HepG2 (cell line): ENCODE measurements around the gene RASGRP4. TPM values are rescaled to one million over a fixed set of nuclear protein-coding genes. Genes with fewer than 3 reads are reported as not detected.

Experiments
- ATAC-seq: fragments of 200-7000 bp; cut with Tn5 transposase; 3 replicates; pipeline ENCODE4 v1.9.1; 2020; ENCODE audit warnings: mild to moderate bottlenecking, moderate library complexity
- BruUV-seq: library from RNA; stranded (reverse); fragments of 400-500 nt; replicated peaks from 2 replicates; lab custom pipeline; 2021; lab: Mats Ljungman, UMichigan
- CTCF ChIA-PET: fragments of 300-600 bp; formaldehyde crosslinking; extraction: SDS; loops from one replicate; lab custom pipeline; 2021; ENCODE audit warnings: low total read pairs, inconsistent platforms, low intra/inter-chr PET ratio; lab: Yijun Ruan, JAX
- POLR2A ChIA-PET: fragments of 350-600 bp; sonication (Branson Sonifier 250); formaldehyde crosslinking; loops from one replicate; lab custom pipeline; 2020; ENCODE audit warnings: antibody characterized with exemption, inconsistent platforms; lab: Yijun Ruan, JAX
- DNase-seq: peaks from one replicate; pipeline ENCODE4 v3.0.0-alpha.2; 2015; ENCODE audit warnings: low spot score
- FAIRE-seq: peaks from 3 replicates; lab custom pipeline; 2011; peaks lifted over from hg19 to GRCh38; lab: Jason Lieb, UNC
- H2AFZ ChIP-seq: one replicate; pipeline ENCODE4 v1.6.1; 2011; ENCODE audit warnings: low read length, inconsistent platforms
- H3K27ac ChIP-seq: fragments of 300-600 bp; 3 replicates; pipeline ENCODE4 v1.8.0; 2011; ENCODE audit warnings: mixed run types, mild to moderate bottlenecking, mixed read lengths, low read length, inconsistent platforms; ENCODE audit not compliant: insufficient read depth; ENCODE audit errors: extremely low read length
- H3K27me3 ChIP-seq, 2 experiments: fragments of 200-600 bp in 1 of 2; 2 replicates in 1 of 2; 3 replicates in 1 of 2; pipeline versions ENCODE4 v1.6.0 to v1.8.0; 2011; ENCODE audit warnings: low read length in 2 of 2, mild to moderate bottlenecking in 2 of 2, moderate library complexity in 2 of 2, inconsistent platforms in 1 of 2; ENCODE audit not compliant: insufficient read depth in 2 of 2, control insufficient read depth in 1 of 2
- H3K36me3 ChIP-seq, 2 experiments: fragments of 200-600 bp in 1 of 2; replicated peaks in 1 of 2; 2 replicates in 1 of 2; 3 replicates in 1 of 2; pipeline versions ENCODE4 v1.5.1 to v1.8.0; 2011; ENCODE audit warnings: low read length in 2 of 2, inconsistent platforms in 1 of 2; ENCODE audit not compliant: insufficient read depth in 2 of 2, control insufficient read depth in 1 of 2
- H3K4me1 ChIP-seq: 2 replicates; pipeline ENCODE4 v1.5.1; 2012; ENCODE audit warnings: low read length, inconsistent platforms; ENCODE audit not compliant: insufficient read depth
- H3K4me2 ChIP-seq: 2 replicates; pipeline ENCODE4 v1.6.0; 2011; ENCODE audit warnings: low read depth, low read length, inconsistent platforms
- H3K4me3 ChIP-seq, 3 experiments: fragments of 200-600 bp in 1 of 3; sonication (generic), shearing (Covaris generic) in 1 of 3; replicated peaks in 1 of 3; 2 replicates each; pipeline ENCODE4 v1.5.1; 2011 to 2016; ENCODE audit warnings: low read length in 3 of 3, inconsistent platforms in 2 of 3, low read depth in 2 of 3, mild to moderate bottlenecking in 2 of 3, control low read depth in 1 of 3, mixed read lengths in 1 of 3; ENCODE audit not compliant: insufficient read depth in 1 of 3
- H3K79me2 ChIP-seq: one replicate; pipeline ENCODE4 v1.6.1; 2011; ENCODE audit warnings: low read length, inconsistent platforms; ENCODE audit not compliant: insufficient read depth
- H3K9ac ChIP-seq: 2 replicates; pipeline ENCODE4 v1.6.0; 2011; ENCODE audit warnings: mild to moderate bottlenecking, low read depth, low read length, inconsistent platforms; ENCODE audit not compliant: insufficient read depth
- H3K9me3 ChIP-seq: 2 replicates; pipeline ENCODE4 v1.5.1; 2012; ENCODE audit warnings: mild to moderate bottlenecking, low read length
- H4K20me1 ChIP-seq: 2 replicates; pipeline ENCODE4 v1.6.0; 2011; ENCODE audit warnings: inconsistent platforms, mild to moderate bottlenecking, low read length, moderate library complexity; ENCODE audit not compliant: insufficient read depth
- CENPT ChIP-seq: sonication (generic); formaldehyde crosslinking; IDR thresholded peaks from 2 replicates; pipeline ENCODE4 v1.8.0; 2022; ENCODE audit warnings: low read depth, mild to moderate bottlenecking, moderate library complexity, missing genetic modification reagents
- NFE2L1 ChIP-seq: sonication (generic); formaldehyde crosslinking; IDR thresholded peaks from 2 replicates; pipeline ENCODE4 v1.4.0; 2020; ENCODE audit warnings: missing genetic modification reagents, mild to moderate bottlenecking, borderline replicate concordance
- PHF5A ChIP-seq: IDR thresholded peaks from one replicate; pipeline ENCODE4 v1.6.1; 2018; ENCODE audit warnings: low read depth, missing genetic modification reagents; ENCODE audit not compliant: unreplicated experiment
- SOX5 ChIP-seq: IDR thresholded peaks from 2 replicates; pipeline ENCODE4 v1.6.1; 2016; ENCODE audit warnings: borderline replicate concordance
- ZNF672 ChIP-seq: sonication (generic); formaldehyde crosslinking; IDR thresholded peaks from 2 replicates; pipeline ENCODE4 v1.8.1; 2022; ENCODE audit warnings: missing genetic modification reagents
- WGBS: methylation state at CpG from one replicate; pipeline ENCODE4 v1.1.6; 2017; ENCODE audit warnings: low lambda C conversion rate; 5-methylcytosine and 5-hydroxymethylcytosine counted together
- in situ Hi-C: cut with HindIII; loops from 2 replicates; pipeline ENCODE4 v1.10.0; 2017; ENCODE audit warnings: low pct_unique_long_range_greater_than_20kb; ENCODE audit not compliant: extremely low pct_ligation_motif_present
- intact Hi-C: fragments of 100-400 bp; cut with micrococcal nuclease; formaldehyde crosslinking; loops from one replicate; pipeline ENCODE4 v1.10.0; 2022; ENCODE audit not compliant: unreplicated experiment
- polyA plus RNA-seq, 8 experiments: library from polyadenylated mRNA; depleted of rRNA in 3 of 8; stranded (reverse) in 7 of 8; unstranded in 1 of 8; fragments of >200 nt; fragmentation: Illumina TruSeq in 4 of 8; extraction: Trizol in 4 of 8; gene quantifications; 2 replicates each; pipeline versions ENCODE4 v1.2.1 to v1.2.3, GENCODE V29; 2011 to 2016; ENCODE audit warnings: low read depth in 4 of 8, missing spikeins in 1 of 8, mixed read lengths in 1 of 8; ENCODE audit not compliant: insufficient read depth in 1 of 8
- total RNA-seq, 5 experiments: library from RNA; depleted of rRNA; stranded (reverse); fragments of >200 nt; fragmentation: Illumina TruSeq; extraction: Trizol; gene quantifications; 2 replicates each; pipeline ENCODE4 v1.2.3, GENCODE V29; 2016; ENCODE audit warnings: low read depth in 1 of 5
- TF ChIP-seq, protein P1 (sequence below), 2 experiments: fragments of 450-650 bp in 1 of 2; sonication (generic) in 1 of 2; formaldehyde crosslinking in 1 of 2; IDR thresholded peaks; 2 replicates each; pipeline versions ENCODE4 v1.6.1 to v1.8.0; 2016 to 2022; ENCODE audit warnings: antibody characterized with exemption in 1 of 2, mild to moderate bottlenecking in 1 of 2, missing genetic modification reagents in 1 of 2
- TF ChIP-seq, protein P2 (sequence below): sonication (generic); formaldehyde crosslinking; IDR thresholded peaks from 2 replicates; pipeline ENCODE4 v1.5.0; 2020; ENCODE audit warnings: missing genetic modification reagents, mild to moderate bottlenecking, borderline replicate concordance
- TF ChIP-seq, protein P3 (sequence below): sonication (generic); formaldehyde crosslinking; conservative IDR thresholded peaks from 2 replicates; pipeline ENCODE4 v1.4.0; 2020; ENCODE audit warnings: mild to moderate bottlenecking, missing genetic modification reagents, moderate library complexity
- TF ChIP-seq, protein P4 (sequence below): sonication (generic); formaldehyde crosslinking; conservative IDR thresholded peaks from 2 replicates; pipeline ENCODE4 v1.5.0; 2020; ENCODE audit warnings: missing genetic modification reagents

Gene RASGRP4
- total and polyA plus RNA-seq, 2 of the 13 experiments (the other 11 are each of a cell fraction or from before 2014, with no cell fraction given) = not detected

DNA sequence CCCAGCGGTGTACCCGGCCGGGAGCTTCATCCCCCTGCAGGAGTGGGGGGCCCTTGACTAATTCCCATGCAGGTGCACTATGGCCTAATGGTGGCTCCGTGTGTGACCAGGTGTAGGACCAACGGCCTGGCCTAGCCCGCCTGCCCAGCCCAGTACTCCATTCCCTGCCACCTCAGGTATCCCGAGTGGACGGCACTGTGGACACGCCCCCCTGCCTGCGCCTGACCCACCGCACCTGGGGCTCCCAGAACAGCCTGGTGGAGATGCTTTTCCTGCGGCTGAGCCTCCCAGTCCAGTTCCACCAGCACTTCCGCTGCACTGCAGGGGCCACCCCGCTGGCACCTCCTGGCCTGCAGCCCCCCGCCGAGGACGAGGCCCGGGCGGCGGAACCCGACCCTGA, 47.2 kb upstream of the RASGRP4 start:
- no peak for ATAC-seq
- POLR2A ChIA-PET = no interaction called here
- TF ChIP-seq SOX5 (CRISPR knock-in tag) (no peak), PHF5A (CRISPR knock-in tag) (no peak), CENPT (no peak), NFE2L1 (CRISPR knock-in tag) (no peak), ZNF672 (CRISPR knock-in tag) (no peak)
- TF ChIP-seq, protein P1, sequence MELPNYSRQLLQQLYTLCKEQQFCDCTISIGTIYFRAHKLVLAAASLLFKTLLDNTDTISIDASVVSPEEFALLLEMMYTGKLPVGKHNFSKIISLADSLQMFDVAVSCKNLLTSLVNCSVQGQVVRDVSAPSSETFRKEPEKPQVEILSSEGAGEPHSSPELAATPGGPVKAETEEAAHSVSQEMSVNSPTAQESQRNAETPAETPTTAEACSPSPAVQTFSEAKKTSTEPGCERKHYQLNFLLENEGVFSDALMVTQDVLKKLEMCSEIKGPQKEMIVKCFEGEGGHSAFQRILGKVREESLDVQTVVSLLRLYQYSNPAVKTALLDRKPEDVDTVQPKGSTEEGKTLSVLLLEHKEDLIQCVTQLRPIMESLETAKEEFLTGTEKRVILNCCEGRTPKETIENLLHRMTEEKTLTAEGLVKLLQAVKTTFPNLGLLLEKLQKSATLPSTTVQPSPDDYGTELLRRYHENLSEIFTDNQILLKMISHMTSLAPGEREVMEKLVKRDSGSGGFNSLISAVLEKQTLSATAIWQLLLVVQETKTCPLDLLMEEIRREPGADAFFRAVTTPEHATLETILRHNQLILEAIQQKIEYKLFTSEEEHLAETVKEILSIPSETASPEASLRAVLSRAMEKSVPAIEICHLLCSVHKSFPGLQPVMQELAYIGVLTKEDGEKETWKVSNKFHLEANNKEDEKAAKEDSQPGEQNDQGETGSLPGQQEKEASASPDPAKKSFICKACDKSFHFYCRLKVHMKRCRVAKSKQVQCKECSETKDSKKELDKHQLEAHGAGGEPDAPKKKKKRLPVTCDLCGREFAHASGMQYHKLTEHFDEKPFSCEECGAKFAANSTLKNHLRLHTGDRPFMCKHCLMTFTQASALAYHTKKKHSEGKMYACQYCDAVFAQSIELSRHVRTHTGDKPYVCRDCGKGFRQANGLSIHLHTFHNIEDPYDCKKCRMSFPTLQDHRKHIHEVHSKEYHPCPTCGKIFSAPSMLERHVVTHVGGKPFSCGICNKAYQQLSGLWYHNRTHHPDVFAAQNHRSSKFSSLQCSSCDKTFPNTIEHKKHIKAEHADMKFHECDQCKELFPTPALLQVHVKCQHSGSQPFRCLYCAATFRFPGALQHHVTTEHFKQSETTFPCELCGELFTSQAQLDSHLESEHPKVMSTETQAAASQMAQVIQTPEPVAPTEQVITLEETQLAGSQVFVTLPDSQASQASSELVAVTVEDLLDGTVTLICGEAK (IDR thresholded peaks at IDR 0.05) = no peak
- TF ChIP-seq, protein P1 (CRISPR knock-in tag; IDR thresholded peaks at IDR 0.05) = no peak
- TF ChIP-seq, protein P2, sequence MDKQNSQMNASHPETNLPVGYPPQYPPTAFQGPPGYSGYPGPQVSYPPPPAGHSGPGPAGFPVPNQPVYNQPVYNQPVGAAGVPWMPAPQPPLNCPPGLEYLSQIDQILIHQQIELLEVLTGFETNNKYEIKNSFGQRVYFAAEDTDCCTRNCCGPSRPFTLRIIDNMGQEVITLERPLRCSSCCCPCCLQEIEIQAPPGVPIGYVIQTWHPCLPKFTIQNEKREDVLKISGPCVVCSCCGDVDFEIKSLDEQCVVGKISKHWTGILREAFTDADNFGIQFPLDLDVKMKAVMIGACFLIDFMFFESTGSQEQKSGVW (CRISPR knock-in tag) = no peak
- TF ChIP-seq, protein P3, sequence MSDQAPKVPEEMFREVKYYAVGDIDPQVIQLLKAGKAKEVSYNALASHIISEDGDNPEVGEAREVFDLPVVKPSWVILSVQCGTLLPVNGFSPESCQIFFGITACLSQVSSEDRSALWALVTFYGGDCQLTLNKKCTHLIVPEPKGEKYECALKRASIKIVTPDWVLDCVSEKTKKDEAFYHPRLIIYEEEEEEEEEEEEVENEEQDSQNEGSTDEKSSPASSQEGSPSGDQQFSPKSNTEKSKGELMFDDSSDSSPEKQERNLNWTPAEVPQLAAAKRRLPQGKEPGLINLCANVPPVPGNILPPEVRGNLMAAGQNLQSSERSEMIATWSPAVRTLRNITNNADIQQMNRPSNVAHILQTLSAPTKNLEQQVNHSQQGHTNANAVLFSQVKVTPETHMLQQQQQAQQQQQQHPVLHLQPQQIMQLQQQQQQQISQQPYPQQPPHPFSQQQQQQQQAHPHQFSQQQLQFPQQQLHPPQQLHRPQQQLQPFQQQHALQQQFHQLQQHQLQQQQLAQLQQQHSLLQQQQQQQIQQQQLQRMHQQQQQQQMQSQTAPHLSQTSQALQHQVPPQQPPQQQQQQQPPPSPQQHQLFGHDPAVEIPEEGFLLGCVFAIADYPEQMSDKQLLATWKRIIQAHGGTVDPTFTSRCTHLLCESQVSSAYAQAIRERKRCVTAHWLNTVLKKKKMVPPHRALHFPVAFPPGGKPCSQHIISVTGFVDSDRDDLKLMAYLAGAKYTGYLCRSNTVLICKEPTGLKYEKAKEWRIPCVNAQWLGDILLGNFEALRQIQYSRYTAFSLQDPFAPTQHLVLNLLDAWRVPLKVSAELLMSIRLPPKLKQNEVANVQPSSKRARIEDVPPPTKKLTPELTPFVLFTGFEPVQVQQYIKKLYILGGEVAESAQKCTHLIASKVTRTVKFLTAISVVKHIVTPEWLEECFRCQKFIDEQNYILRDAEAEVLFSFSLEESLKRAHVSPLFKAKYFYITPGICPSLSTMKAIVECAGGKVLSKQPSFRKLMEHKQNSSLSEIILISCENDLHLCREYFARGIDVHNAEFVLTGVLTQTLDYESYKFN = no peak
- TF ChIP-seq, protein P4, sequence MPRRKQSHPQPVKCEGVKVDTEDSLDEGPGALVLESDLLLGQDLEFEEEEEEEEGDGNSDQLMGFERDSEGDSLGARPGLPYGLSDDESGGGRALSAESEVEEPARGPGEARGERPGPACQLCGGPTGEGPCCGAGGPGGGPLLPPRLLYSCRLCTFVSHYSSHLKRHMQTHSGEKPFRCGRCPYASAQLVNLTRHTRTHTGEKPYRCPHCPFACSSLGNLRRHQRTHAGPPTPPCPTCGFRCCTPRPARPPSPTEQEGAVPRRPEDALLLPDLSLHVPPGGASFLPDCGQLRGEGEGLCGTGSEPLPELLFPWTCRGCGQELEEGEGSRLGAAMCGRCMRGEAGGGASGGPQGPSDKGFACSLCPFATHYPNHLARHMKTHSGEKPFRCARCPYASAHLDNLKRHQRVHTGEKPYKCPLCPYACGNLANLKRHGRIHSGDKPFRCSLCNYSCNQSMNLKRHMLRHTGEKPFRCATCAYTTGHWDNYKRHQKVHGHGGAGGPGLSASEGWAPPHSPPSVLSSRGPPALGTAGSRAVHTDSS (CRISPR knock-in tag) = no peak

More for the DNA sequence above, 47.2 kb upstream of the RASGRP4 start:
- CTCF ChIA-PET = no interaction called here
- no peaks in the 10 kb centered on the region for H3K79me2 ChIP-seq
- intact Hi-C loops (no loop called here), in situ Hi-C loops (no loop called here)
- no peak overlapping the region for H3K9ac ChIP-seq
- no peak for FAIRE-seq
- no peaks in the 10 kb centered on the region for H3K4me1 ChIP-seq
- no peak for DNase-seq
- no TSS peak for BruUV-seq
- peaks cover 0 to 15% of the 10 kb centered on the region in 2 experiments; a peak in 3 of 5 replicates for H3K27me3 ChIP-seq
- H3K4me3 ChIP-seq = no peak overlapping the region
- H3K9me3 ChIP-seq = no peaks in the 10 kb centered on the region
- no peaks in the 10 kb centered on the region for H3K36me3 ChIP-seq
- WGBS = 47% methylated on average over 5 of the region's 21 CpGs
- H2AFZ ChIP-seq = no peak overlapping the region
- no peak overlapping the region for H3K27ac ChIP-seq
- no peaks in the 10 kb centered on the region for H4K20me1 ChIP-seq
- no peak overlapping the region for H3K4me2 ChIP-seq
